Mesenchymal stem cell (in vitro differentiated cells and primary cell): ENCODE results near the gene CYTH3.

Source experiments
- DNase-seq: peaks from one replicate; pipeline ENCODE4 v3.0.0-alpha.2; 2013
- H2AFZ ChIP-seq: one replicate; pipeline ENCODE4 v1.6.1; 2013; ENCODE audit warnings: low read depth, mild to moderate bottlenecking, control low read depth, inconsistent platforms, low read length, moderate library complexity
- H2AK5ac ChIP-seq: 2 replicates; pipeline ENCODE4 v1.6.1; 2013; ENCODE audit warnings: low read length, moderate library complexity, mild to moderate bottlenecking, inconsistent platforms; ENCODE audit not compliant: severe bottlenecking
- H2BK120ac ChIP-seq: one replicate; pipeline ENCODE4 v1.6.1; 2013; ENCODE audit warnings: low read depth, mild to moderate bottlenecking, inconsistent platforms, low read length, moderate library complexity
- H2BK12ac ChIP-seq, 2 experiments: one replicate each; pipeline ENCODE4 v1.6.1; 2013; ENCODE audit warnings: inconsistent platforms in 2 of 2, low read length in 2 of 2, mild to moderate bottlenecking in 2 of 2, moderate library complexity in 2 of 2, control low read depth in 1 of 2
- H2BK15ac ChIP-seq: one replicate; pipeline ENCODE4 v1.6.1; 2013; ENCODE audit warnings: mild to moderate bottlenecking, low read depth, inconsistent platforms; ENCODE audit not compliant: poor library complexity, severe bottlenecking
- H2BK5ac ChIP-seq: 2 replicates; pipeline ENCODE4 v1.6.1; 2013; ENCODE audit warnings: low read depth, mild to moderate bottlenecking, low read length, control low read depth, inconsistent platforms; ENCODE audit not compliant: poor library complexity, severe bottlenecking
- H3K14ac ChIP-seq, 2 experiments: one replicate each; pipeline ENCODE4 v1.6.1; 2013; ENCODE audit warnings: inconsistent platforms in 2 of 2, low read length in 2 of 2, control low read depth in 1 of 2, mild to moderate bottlenecking in 1 of 2, moderate library complexity in 1 of 2
- H3K18ac ChIP-seq, 2 experiments: one replicate each; pipeline ENCODE4 v1.6.1; 2013; ENCODE audit warnings: inconsistent platforms in 2 of 2, low read length in 2 of 2, control low read depth in 1 of 2, low read depth in 1 of 2, mild to moderate bottlenecking in 1 of 2
- H3K23ac ChIP-seq, 2 experiments: one replicate each; pipeline ENCODE4 v1.6.1; 2013; ENCODE audit warnings: inconsistent platforms in 2 of 2, low read length in 2 of 2, mild to moderate bottlenecking in 2 of 2, moderate library complexity in 2 of 2, control low read depth in 1 of 2
- H3K27ac ChIP-seq: 2 replicates; pipeline ENCODE4 v1.5.1; 2013; ENCODE audit warnings: mild to moderate bottlenecking, moderate library complexity, low read length, control low read depth, inconsistent platforms; ENCODE audit not compliant: poor library complexity, severe bottlenecking
- H3K27me3 ChIP-seq, 2 experiments: 2 replicates each; pipeline versions ENCODE4 v1.6.1 to v1.7.0; 2013; ENCODE audit warnings: low read length in 2 of 2, mild to moderate bottlenecking in 2 of 2, moderate library complexity in 2 of 2, control low read depth in 1 of 2, inconsistent platforms in 1 of 2; ENCODE audit not compliant: control insufficient read depth in 1 of 2, insufficient read depth in 1 of 2
- H3K36me3 ChIP-seq, 2 experiments: 2 replicates each; pipeline versions ENCODE4 v1.6.1 to v1.7.0; 2013; ENCODE audit warnings: low read length in 2 of 2, control low read depth in 1 of 2, inconsistent platforms in 1 of 2, low read depth in 1 of 2, mild to moderate bottlenecking in 1 of 2; ENCODE audit not compliant: insufficient read depth in 2 of 2, control insufficient read depth in 1 of 2
- H3K4ac ChIP-seq, 2 experiments: one replicate each; pipeline ENCODE4 v1.6.1; 2013; ENCODE audit warnings: inconsistent platforms in 2 of 2, low read length in 2 of 2, mild to moderate bottlenecking in 2 of 2, moderate library complexity in 2 of 2, control low read depth in 1 of 2, low read depth in 1 of 2
- H3K4me1 ChIP-seq: 2 replicates; pipeline ENCODE4 v1.6.1; 2013; ENCODE audit warnings: low read depth, low read length, control low read depth; ENCODE audit not compliant: control insufficient read depth, insufficient read depth
- H3K4me2 ChIP-seq: 2 replicates; pipeline ENCODE4 v1.6.1; 2013; ENCODE audit warnings: low read length, mild to moderate bottlenecking, inconsistent platforms; ENCODE audit not compliant: poor library complexity, severe bottlenecking
- H3K4me3 ChIP-seq, 2 experiments: 2 replicates each; pipeline versions ENCODE4 v1.5.1 to v1.7.0; 2013; ENCODE audit warnings: low read length in 2 of 2, mild to moderate bottlenecking in 2 of 2, control low read depth in 1 of 2, low read depth in 1 of 2; ENCODE audit not compliant: insufficient read depth in 1 of 2
- H3K79me1 ChIP-seq: replicated peaks from 2 replicates; pipeline ENCODE4 v1.6.1; 2013; ENCODE audit warnings: mild to moderate bottlenecking, control low read depth, low read length, inconsistent platforms; ENCODE audit not compliant: poor library complexity, severe bottlenecking
- H3K9ac ChIP-seq: 2 replicates; pipeline ENCODE4 v1.7.0; 2013; ENCODE audit warnings: mild to moderate bottlenecking, low read length, moderate library complexity
- H3K9me3 ChIP-seq: 2 replicates; pipeline ENCODE4 v1.7.0; 2013; ENCODE audit warnings: mild to moderate bottlenecking, low read length; ENCODE audit not compliant: control insufficient read depth
- H4K8ac ChIP-seq: one replicate; pipeline ENCODE4 v1.6.1; 2013; ENCODE audit warnings: inconsistent platforms, mild to moderate bottlenecking, low read length, moderate library complexity
- H4K91ac ChIP-seq: one replicate; pipeline ENCODE4 v1.6.1; 2013; ENCODE audit warnings: mild to moderate bottlenecking, low read length, inconsistent platforms
- WGBS: methylation state at CpG from one replicate; pipeline ENCODE4 v1.1.7; 2013; ENCODE audit warnings: mixed read lengths; 5-methylcytosine and 5-hydroxymethylcytosine counted together

CYTH3 gene

DNA sequence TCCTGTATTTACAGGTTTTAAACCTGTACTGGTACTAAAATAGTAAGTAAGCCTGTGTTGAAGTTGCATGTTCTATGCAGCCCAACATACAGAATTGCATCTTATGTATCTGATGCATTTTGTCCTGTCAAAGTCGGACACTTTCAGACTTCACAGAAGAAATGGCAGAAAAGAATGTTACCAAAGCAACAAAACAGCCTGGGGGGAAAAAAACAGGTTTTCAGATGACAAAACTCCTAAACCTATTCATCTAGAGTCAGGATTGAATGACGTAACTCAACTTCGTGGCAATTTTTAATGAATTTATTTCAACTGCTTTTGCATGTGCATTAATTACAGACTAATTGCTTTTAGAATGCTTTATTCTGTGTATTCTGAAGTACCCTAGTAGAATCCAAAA is 28.4 kb downstream of the CYTH3 start:
- H3K27me3 ChIP-seq = no peaks in the 10 kb centered on the region
- no peak overlapping the region for H2BK12ac ChIP-seq
- no peak overlapping the region for H3K18ac ChIP-seq
- H3K79me1 ChIP-seq = peaks cover 27% of the 10 kb centered on the region
- no peak overlapping the region for H2AK5ac ChIP-seq
- H3K36me3 ChIP-seq = no peaks in the 10 kb centered on the region
- no peak overlapping the region for H3K23ac ChIP-seq
- no peak overlapping the region for H3K4ac ChIP-seq
- H3K4me1 ChIP-seq = peaks cover 8% of the 10 kb centered on the region
- H4K91ac ChIP-seq = no peak overlapping the region
- H3K4me3 ChIP-seq = no peak overlapping the region
- H3K14ac ChIP-seq = no peak overlapping the region
- no peak overlapping the region for H2BK5ac ChIP-seq
- H4K8ac ChIP-seq = no peak overlapping the region
- no peak overlapping the region for H3K4me2 ChIP-seq
- WGBS = 100% methylated on average over 1 of the region's 3 CpGs
- H3K27ac ChIP-seq = no peak overlapping the region
- no peak overlapping the region for H3K9ac ChIP-seq
- H2BK120ac ChIP-seq = no peak overlapping the region
- H2AFZ ChIP-seq = no peak overlapping the region
- no peak for DNase-seq
- no peak overlapping the region for H2BK15ac ChIP-seq
- no peaks in the 10 kb centered on the region for H3K9me3 ChIP-seq

- H3K9me3 ChIP-seq = no peaks in the 10 kb centered on the region
- WGBS = 93% methylated on average over 5 of the region's 5 CpGs
- no peak overlapping the region for H4K8ac ChIP-seq
- H3K4me3 ChIP-seq = no peak overlapping the region
- no peak overlapping the region for H3K23ac ChIP-seq
- DNase-seq = no peak
- no peak overlapping the region for H3K4ac ChIP-seq
- no peak overlapping the region for H3K18ac ChIP-seq
- H3K36me3 ChIP-seq = no peaks in the 10 kb centered on the region
- no peak overlapping the region for H2BK5ac ChIP-seq
- H2AK5ac ChIP-seq = no peak overlapping the region
- H3K27ac ChIP-seq = no peak overlapping the region
- no peak overlapping the region for H2BK12ac ChIP-seq
- H4K91ac ChIP-seq = no peak overlapping the region
- H3K79me1 ChIP-seq = peaks cover 26% of the 10 kb centered on the region
- no peak overlapping the region for H3K14ac ChIP-seq
- no peak overlapping the region for H2BK15ac ChIP-seq
- no peak overlapping the region for H2AFZ ChIP-seq
- H3K4me2 ChIP-seq = no peak overlapping the region
- no peak overlapping the region for H3K9ac ChIP-seq
- H2BK120ac ChIP-seq = no peak overlapping the region
- peaks cover 5% of the 10 kb centered on the region for H3K4me1 ChIP-seq
- H3K27me3 ChIP-seq = no peaks in the 10 kb centered on the region
These were observed 29.3 kb downstream of the CYTH3 start for GRCh38 chr7:6243168-6243567.

GRCh38 chr7:6242561-6242960 is 29.9 kb downstream of the CYTH3 start:
- H2BK12ac ChIP-seq = peak overlapping the region in 1 of 2 experiments; percentile 6
- H3K9me3 ChIP-seq = no peaks in the 10 kb centered on the region
- 95% methylated on average over 4 of the region's 5 CpGs for WGBS

GRCh38 chr7:6241607-6241973 is 30.8 kb downstream of the CYTH3 start:
- no peak overlapping the region for H3K27ac ChIP-seq
- H3K18ac ChIP-seq = no peak overlapping the region
- H3K4me3 ChIP-seq = no peak overlapping the region
- no peak overlapping the region for H2AFZ ChIP-seq
- no peak overlapping the region for H3K14ac ChIP-seq
- no peak overlapping the region for H4K91ac ChIP-seq
- 100% methylated on average over 1 of the region's 4 CpGs for WGBS
- H3K9me3 ChIP-seq = no peaks in the 10 kb centered on the region
- no peak overlapping the region for H4K8ac ChIP-seq
- no peak for DNase-seq
- no peak overlapping the region for H2BK5ac ChIP-seq
- H2BK120ac ChIP-seq = no peak overlapping the region
- H3K27me3 ChIP-seq = no peaks in the 10 kb centered on the region
- no peak overlapping the region for H2BK12ac ChIP-seq
- no peak overlapping the region for H3K23ac ChIP-seq
- H2AK5ac ChIP-seq = no peak overlapping the region
- H3K79me1 ChIP-seq = peaks cover 27% of the 10 kb centered on the region
- no peak overlapping the region for H3K4me2 ChIP-seq
- H3K9ac ChIP-seq = no peak overlapping the region
- peaks cover 5% of the 10 kb centered on the region for H3K4me1 ChIP-seq
- no peak overlapping the region for H3K4ac ChIP-seq
- no peaks in the 10 kb centered on the region for H3K36me3 ChIP-seq
- H2BK15ac ChIP-seq = no peak overlapping the region

More at GRCh38 chr7:6242561-6242960, 29.9 kb downstream of the CYTH3 start:
- DNase-seq = peak; percentile 47
- no peak overlapping the region for H3K23ac ChIP-seq
- no peak overlapping the region for H2BK120ac ChIP-seq
- peaks cover 23% of the 10 kb centered on the region for H3K79me1 ChIP-seq
- peak overlapping the region in 1 of 2 experiments; percentile 23 for H3K14ac ChIP-seq
- H3K9ac ChIP-seq = no peak overlapping the region
- H2AFZ ChIP-seq = no peak overlapping the region
- no peak overlapping the region for H3K4ac ChIP-seq
- no peak overlapping the region for H3K4me3 ChIP-seq
- no peak overlapping the region for H4K91ac ChIP-seq
- H3K18ac ChIP-seq = no peak overlapping the region
- H4K8ac ChIP-seq = no peak overlapping the region
- H2AK5ac ChIP-seq = no peak overlapping the region
- H3K4me1 ChIP-seq = peaks cover 5% of the 10 kb centered on the region
- H3K27ac ChIP-seq = no peak overlapping the region
- no peaks in the 10 kb centered on the region for H3K36me3 ChIP-seq
- H2BK5ac ChIP-seq = no peak overlapping the region
- H2BK15ac ChIP-seq = no peak overlapping the region
- H3K4me2 ChIP-seq = no peak overlapping the region
- no peaks in the 10 kb centered on the region for H3K27me3 ChIP-seq
